ENCODE measurements around the gene CDC27. TPM values are rescaled to one million over a fixed set of nuclear protein-coding genes. Genes with fewer than 3 reads are reported as not detected.
A peak's percentile ranks its signal among the peaks of the same experiment; 100 is the strongest.

CDC27 gene
- total RNA-seq, 4 donors from 2014 or later, result 26.5 to 65.9 (median 49.4) TPM

DNA sequence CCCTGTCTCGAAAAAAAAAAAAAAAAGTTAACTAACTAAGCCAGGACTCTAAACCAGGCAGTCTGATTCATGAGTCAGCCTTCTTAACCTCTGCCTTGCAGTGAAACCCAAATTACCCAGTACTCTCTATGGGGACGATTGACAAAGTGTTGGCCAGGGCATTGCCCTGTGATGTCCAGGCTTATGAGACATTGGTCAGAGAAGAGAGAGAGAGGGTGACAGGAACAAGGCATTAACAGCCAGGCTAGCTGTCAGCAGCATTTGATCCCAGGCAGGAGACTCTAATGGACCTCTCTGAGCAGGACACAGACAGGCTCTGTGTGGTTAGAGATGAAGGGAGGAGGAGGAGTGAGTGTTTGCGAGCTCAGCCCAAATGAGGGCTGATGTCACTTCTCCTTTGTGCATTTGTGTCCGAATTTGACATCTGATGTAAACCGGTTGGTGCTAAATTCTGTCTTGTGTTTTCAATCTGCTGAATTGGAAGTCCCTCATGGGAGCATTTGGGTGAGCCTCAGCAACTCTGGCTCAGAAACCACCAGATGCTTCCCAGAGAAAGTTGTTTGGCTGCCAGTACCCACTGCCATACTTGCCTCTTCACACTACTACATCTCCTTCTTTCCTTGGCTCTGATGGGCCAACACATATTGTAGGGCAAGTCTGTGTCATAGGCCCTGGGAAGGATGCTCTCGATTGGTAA is 15.8 kb upstream of the CDC27 start:
- H3K27me3 ChIP-seq, result no peaks in the 10 kb centered on the region
- no peaks in the 10 kb centered on the region for H3K36me3 ChIP-seq
- ATAC-seq (peak; percentile 77 to 79), DNase-seq (peak in 1 of 2 donors; percentile 32)
- intact Hi-C loops (cut with DNase I; ENCODE audit: low total_unique reads), result no loop called here
- no peak for TF ChIP-seq POLR2A (IDR thresholded peaks at IDR 0.05)
- TF ChIP-seq, protein P1, sequence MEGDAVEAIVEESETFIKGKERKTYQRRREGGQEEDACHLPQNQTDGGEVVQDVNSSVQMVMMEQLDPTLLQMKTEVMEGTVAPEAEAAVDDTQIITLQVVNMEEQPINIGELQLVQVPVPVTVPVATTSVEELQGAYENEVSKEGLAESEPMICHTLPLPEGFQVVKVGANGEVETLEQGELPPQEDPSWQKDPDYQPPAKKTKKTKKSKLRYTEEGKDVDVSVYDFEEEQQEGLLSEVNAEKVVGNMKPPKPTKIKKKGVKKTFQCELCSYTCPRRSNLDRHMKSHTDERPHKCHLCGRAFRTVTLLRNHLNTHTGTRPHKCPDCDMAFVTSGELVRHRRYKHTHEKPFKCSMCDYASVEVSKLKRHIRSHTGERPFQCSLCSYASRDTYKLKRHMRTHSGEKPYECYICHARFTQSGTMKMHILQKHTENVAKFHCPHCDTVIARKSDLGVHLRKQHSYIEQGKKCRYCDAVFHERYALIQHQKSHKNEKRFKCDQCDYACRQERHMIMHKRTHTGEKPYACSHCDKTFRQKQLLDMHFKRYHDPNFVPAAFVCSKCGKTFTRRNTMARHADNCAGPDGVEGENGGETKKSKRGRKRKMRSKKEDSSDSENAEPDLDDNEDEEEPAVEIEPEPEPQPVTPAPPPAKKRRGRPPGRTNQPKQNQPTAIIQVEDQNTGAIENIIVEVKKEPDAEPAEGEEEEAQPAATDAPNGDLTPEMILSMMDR (IDR thresholded peaks at IDR 0.05 in 4 of 5, conservative IDR thresholded peaks at IDR 0.05 in 1 of 5), result no peak
- in situ Hi-C loops (cut with MboI; ENCODE audit: low sequenced_read_pairs in 4 of 4), result no loop called here
- H3K9me3 ChIP-seq, result no peaks in the 10 kb centered on the region
- H3K4me3 ChIP-seq, result peak overlapping the region; percentile 26 to 56 (median 34)
- H3K4me1 ChIP-seq, result peaks cover 23 to 28% of the 10 kb centered on the region in 2 donors
- peak overlapping the region; percentile 68 to 81 (median 70) for H3K27ac ChIP-seq

DNA sequence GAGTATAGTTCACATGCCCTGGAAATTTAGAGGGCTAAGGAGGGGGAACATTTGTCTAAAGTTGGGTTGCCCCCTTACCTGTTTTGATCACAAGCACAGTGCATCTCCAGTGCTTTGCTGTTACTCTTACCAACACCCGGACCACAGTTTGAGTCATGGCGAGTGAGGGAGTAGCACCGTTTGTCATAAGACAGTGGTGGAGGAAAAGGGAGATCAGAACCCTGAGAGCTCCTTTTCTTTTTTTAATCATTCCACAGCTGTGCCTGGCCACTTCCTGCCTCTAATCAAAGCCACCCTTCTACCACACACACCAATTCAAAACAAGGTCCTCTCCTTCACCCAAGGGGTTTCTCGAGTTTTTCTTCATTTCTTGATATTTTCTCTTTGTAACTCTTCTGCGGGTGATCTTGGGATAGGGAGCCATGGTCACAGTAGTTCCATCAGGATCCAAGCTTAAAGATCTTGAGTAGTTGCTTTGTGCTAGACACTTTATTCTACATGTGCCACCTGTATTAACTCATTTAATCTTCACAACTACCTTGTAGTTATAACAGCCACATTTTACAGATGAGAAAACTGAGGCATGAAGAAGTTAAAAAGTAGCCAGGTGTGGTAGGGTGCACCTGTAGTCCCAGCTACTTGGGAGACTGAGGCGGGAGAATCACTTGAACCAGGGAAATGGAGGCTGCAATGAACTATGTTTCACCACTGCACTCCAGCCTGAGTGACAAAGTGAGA is 15.1 kb upstream of the CDC27 start:
- Histone ChIP-seq H3K4me3 (no peak overlapping the region), H3K4me1 (peaks cover 23 to 28% of the 10 kb centered on the region in 2 donors), H3K9me3 (no peaks in the 10 kb centered on the region), H3K27ac (peak overlapping the region; percentile 68 to 81 (median 70)), H3K27me3 (no peaks in the 10 kb centered on the region), H3K36me3 (no peaks in the 10 kb centered on the region)
- intact Hi-C loops (cut with DNase I; ENCODE audit: low total_unique reads), result no loop called here
- ATAC-seq, result no peak
- in situ Hi-C loops (cut with MboI; ENCODE audit: low sequenced_read_pairs in 4 of 4), result no loop called here
- no peak for TF ChIP-seq POLR2A (IDR thresholded peaks at IDR 0.05)
- TF ChIP-seq, protein P1 (IDR thresholded peaks at IDR 0.05 in 4 of 5, conservative IDR thresholded peaks at IDR 0.05 in 1 of 5), result no peak
- no peak for DNase-seq

DNA sequence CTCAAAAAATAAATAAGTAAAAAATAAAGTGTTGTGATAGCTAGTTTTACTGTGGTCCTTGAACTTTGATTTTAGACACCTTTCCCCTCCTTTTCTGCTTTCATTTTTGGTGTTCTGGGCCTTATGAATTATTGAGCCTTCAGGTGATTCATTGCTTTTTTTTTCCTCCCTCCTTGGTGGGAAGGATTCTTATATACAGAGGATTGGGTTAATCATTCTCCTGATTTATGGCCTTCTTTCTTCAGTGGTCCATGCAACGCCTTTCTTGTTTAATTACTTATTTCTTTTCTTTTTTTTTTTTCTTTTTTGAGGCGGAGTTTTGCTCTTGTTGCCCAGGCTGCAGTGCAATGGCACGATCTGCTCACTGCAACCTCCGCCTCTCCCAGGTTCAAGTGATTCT is 12.1 kb upstream of the CDC27 start:
- Histone ChIP-seq H3K27me3 (no peaks in the 10 kb centered on the region), H3K27ac (no peak overlapping the region), H3K9me3 (no peaks in the 10 kb centered on the region), H3K4me3 (no peak overlapping the region), H3K4me1 (peaks cover 23 to 28% of the 10 kb centered on the region in 2 donors), H3K36me3 (no peaks in the 10 kb centered on the region)
- DNase-seq (no peak), ATAC-seq (no peak)
- in situ Hi-C loops (cut with MboI; ENCODE audit: low sequenced_read_pairs in 4 of 4), result no loop called here
- intact Hi-C loops (cut with DNase I; ENCODE audit: low total_unique reads), result no loop called here
- TF ChIP-seq, protein P1 (IDR thresholded peaks at IDR 0.05 in 4 of 5, conservative IDR thresholded peaks at IDR 0.05 in 1 of 5), result no peak
- TF ChIP-seq POLR2A (IDR thresholded peaks at IDR 0.05), result no peak

DNA sequence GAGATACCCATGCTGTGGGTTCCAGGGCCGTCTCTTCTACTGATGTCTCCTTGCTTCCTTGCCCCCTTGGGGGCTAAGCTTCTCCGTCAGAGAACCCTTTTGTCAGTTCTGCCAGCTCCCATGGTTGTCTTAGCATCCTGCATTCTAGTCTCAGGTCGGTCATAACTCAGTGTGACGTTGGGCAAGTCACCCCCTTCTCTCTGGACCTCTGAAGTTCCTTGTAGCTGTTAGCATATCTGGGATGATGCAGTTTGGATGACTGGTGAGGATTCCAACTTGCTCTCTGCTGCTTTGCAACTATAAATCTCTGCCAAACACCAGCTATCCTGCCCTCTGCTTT is 11.2 kb upstream of the CDC27 start:
- ATAC-seq (no peak), DNase-seq (no peak)
- Histone ChIP-seq H3K36me3 (no peaks in the 10 kb centered on the region), H3K9me3 (no peaks in the 10 kb centered on the region), H3K27me3 (no peaks in the 10 kb centered on the region), H3K27ac (no peak overlapping the region), H3K4me1 (peaks cover 18 to 19% of the 10 kb centered on the region in 2 donors), H3K4me3 (no peak overlapping the region)
- intact Hi-C loops (cut with DNase I; ENCODE audit: low total_unique reads), result no loop called here
- in situ Hi-C loops (cut with MboI; ENCODE audit: low sequenced_read_pairs in 4 of 4), result no loop called here
- TF ChIP-seq, protein P1 (IDR thresholded peaks at IDR 0.05 in 4 of 5, conservative IDR thresholded peaks at IDR 0.05 in 1 of 5), result no peak
- TF ChIP-seq POLR2A (IDR thresholded peaks at IDR 0.05), result no peak
